Stimulated activated CD4-positive, alpha-beta T cell treated with anti-CD3 and anti-CD28 coated beads, Interleukin-1b, Interleukin-23, amount 100 ng/mL, for 1 hour (primary cell): ENCODE results near the gene CACNA2D3.

Experiments
- DNase-seq, 2 donors: peaks; one replicate each; pipeline ENCODE4 v3.0.0-alpha.2; 2020; ENCODE audit warnings: low read depth in 2 of 2

CACNA2D3 gene

GRCh38 chr3:54274607-54275006, 152.3 kb downstream of the CACNA2D3 start:
- DNase-seq, result no peak

DNA sequence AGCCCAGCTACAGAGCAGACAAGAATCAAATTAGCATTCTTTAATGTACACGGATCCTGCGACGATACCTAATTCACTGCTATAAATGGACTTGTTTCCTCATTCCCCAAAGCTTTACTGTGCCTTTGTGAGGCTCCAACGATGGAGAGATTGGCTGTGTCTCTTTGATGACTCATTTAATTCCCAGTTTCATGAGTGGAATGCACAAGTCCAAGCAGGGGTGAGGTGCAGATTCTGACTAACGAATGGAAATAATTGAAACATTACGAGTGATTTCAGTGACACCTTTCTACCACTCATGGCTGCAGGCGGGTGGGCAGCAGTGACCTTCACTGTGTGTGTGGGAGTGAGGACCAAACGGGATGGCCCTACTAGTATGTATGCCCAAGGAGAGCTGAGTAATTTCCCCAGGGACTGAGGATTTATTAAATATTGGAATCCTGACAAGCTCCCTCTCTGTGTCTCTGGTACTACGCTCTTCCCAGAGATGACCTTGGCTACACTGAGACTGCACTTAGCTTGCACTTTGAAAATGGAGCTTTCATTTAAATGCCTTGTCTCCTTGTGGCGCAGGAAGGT, 156.7 kb downstream of the CACNA2D3 start:
- DNase-seq, result no peak

DNA sequence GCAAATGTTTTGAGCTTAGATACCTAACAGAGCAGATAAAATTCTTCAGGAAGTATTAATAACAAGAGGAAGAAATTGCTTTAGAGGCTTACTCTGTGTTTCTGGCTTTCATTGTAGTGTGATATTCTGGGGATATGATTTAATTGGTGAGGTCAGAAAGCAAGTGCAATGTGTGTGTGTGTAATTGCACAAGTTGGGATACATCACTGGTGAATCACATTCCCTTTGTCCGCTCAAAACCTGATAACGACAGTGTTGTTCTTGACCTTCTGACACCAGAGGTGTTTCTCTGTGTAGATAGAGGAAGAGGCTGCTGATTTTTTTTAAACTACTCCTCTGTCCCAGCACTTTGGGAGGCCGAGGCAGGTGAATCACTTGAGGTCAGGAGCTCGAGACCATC, 161.1 kb downstream of the CACNA2D3 start:
- no peak for DNase-seq

GRCh38 chr3:54294214-54294613, 171.9 kb downstream of the CACNA2D3 start:
- no peak for DNase-seq

GRCh38 chr3:54296531-54296930, 174.2 kb downstream of the CACNA2D3 start:
- no peak for DNase-seq

GRCh38 chr3:54299169-54299935, 177.0 kb downstream of the CACNA2D3 start:
- no peak for DNase-seq

DNA sequence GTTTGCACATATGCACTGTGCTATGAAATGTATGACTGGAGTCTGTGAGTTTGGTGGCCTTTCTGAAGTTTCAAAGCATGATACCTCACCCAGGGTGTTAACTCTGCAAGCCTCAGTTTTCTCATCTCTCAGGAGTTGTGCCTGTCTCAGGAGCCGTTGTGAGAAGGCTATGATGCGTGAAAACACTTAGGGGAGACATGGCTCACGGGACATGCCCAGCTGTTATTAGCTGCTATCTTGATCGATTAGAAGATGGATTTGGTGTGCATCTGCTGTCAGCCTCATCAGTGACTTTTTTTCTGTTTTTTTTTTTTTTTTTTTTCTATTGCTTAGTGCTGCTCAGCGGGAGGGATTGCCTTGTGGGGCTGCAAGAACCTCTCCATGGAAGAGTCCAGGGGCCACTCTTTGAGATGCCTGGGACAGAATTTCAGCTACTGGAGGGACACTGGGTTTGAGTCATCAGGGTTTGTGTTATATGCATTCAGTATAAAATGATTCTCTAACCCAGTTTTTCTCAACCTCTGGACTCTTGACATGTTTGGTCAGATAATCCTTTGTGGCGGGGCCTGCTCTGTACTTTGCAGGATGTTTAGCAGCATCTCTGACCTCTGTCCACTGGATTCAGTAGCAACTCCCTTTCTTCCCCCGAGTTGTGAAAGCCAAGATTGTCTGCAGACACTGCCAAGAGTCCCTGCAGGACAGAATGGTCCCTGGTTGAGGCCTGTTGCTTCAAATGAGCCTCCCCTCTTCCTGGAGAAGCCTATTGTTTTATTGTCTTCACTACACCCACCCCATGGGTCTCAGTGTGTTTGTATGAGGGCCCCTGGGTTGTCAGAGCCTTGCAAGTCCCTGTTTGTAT, 181.4 kb downstream of the CACNA2D3 start:
- no peak for DNase-seq

- no peak for DNase-seq
Observed at GRCh38 chr3:54304877-54305276, 182.5 kb downstream of the CACNA2D3 start.

DNA sequence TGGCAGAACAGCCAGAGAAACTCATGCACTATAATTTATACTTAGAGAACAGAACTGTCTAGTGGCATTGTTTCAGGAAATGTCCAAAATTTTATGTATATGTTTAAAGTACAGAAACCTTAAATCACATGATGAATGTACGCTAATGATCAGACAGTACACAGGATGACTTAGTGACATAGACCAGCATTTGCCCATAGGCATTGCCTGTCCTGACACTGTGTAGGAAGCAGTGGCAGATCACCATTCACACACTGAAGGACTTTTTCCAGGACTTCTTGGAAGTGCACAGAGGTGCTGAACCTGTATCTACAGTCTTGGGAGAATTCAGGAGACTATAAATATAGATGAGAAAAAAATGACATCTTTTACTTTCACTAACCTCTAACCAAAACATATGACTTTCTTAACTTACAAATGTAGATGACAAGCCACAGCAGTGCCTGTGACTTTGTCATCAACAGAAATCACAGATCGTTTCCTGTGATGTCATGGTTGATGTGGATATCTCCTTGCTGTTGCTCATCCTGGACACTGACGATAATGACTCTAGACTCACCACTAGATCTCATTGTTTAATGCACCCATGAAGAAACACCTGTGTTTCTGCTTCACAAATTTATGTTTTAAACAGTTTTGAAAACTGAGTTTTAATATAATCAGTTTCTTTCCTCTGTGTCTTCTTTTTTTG, 183.2 kb downstream of the CACNA2D3 start:
- DNase-seq, result no peak

DNA sequence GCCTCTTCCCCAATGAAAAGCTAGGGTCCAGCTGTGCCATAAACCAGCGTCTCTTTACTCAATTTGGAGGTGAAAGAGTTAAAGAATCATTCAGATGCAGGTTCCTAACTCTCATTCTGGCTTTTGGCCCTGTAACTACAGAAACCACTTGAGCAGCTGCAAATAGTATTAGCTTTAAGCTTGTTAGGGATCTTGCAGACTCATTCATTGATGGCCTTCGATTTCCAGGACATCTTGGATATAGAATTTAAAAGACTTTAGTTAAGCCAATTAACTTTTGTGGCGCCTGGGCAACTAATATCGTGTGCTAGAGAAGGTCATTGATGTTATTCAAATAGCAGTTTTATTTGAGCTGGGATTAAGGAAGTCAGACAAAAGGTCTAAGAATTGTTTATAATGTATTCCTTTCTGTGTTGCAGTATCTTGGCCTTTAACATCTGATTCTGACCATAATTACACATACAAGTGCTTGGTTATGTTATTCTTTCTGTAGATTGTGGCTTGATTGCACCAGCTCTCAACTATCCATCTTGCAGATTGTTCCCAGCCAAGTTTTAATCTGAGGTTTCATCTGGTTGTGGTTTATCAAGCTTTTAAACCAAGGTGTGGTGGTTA, 185.3 kb downstream of the CACNA2D3 start:
- no peak for DNase-seq

- DNase-seq, result no peak
Observed at GRCh38 chr3:54309601-54310000, 187.2 kb downstream of the CACNA2D3 start.

- no peak for DNase-seq
Observed at GRCh38 chr3:54311211-54311747, 188.9 kb downstream of the CACNA2D3 start.

DNA sequence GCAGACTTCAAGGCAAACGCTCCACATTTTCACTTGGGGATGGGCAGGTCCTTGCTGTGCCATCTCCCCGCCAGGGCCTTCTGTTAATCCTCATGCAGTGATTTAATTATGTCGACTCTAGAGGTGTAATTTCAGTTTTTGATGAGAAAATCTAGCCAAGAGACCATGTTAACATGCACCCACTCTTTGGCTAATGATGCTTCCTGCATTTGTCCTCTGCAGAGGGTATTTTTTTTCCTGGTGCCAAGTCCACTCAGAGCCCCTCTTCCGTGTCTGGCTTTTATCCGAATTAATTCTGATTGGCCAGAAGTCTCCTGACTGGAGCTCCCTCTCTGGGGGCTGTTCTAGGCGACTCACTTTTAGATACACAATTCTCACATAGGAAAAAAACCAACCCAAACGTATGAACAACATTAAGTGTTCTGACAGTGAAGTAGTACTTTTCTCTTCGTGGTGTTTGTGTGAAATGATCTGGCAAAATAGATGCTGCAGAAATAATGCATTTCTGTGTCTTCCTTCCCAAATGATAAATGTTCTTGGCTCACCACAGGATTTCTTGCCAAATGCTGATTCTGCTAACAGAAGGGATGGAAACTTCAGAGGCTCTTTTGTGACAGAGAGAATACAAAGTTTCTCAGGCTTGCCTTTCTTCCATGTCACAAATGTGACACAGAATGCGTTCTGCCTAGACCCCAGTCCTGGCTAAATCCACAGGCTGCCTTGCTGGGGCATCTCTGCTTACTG, 190.0 kb downstream of the CACNA2D3 start:
- DNase-seq, result no peak

DNA sequence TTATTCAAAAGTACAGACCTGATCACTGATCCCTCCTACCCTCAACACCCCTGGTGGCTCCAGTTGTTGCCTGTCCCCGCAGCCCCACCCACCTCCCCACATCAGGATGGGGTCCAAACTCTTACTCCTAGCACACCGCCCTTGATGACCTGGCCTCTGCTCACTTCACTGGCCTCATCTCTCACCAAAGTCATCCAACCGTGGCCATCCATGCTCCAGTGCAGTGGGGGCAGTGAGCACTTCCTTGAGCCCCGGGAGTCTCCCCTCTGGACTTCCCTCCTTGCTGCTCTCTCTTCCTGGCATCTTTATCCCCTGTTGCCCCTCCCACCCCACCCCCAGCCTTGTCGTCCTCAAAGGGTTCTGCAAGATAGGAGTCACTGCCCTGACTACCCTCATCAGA, 191.1 kb downstream of the CACNA2D3 start:
- no peak for DNase-seq

DNA sequence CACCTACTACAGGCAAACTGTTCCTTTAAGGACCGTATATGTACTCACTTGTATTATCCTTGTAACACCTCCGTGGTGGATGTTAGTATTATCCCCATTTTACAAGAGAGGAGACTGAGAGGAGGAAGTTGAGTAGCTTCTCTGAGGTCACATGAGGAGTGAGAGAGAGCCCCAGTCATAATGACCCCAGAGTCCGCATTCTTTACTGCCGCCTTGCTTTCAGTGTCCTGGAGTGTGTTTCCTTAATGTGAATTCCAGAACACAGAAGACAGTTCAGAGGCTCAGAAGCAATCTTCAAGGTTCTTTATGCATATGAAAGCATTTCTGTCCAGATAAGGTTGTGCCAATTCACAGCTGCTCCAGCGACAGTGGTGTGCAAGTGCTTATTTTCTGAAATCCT, 199.2 kb downstream of the CACNA2D3 start:
- DNase-seq, result no peak

GRCh38 chr3:54322354-54322753, 200.0 kb downstream of the CACNA2D3 start:
- no peak for DNase-seq

GRCh38 chr3:54324103-54324502, 201.8 kb downstream of the CACNA2D3 start:
- DNase-seq, result no peak

- no peak for DNase-seq
Observed at GRCh38 chr3:54326951-54327350, 204.6 kb downstream of the CACNA2D3 start.

DNA sequence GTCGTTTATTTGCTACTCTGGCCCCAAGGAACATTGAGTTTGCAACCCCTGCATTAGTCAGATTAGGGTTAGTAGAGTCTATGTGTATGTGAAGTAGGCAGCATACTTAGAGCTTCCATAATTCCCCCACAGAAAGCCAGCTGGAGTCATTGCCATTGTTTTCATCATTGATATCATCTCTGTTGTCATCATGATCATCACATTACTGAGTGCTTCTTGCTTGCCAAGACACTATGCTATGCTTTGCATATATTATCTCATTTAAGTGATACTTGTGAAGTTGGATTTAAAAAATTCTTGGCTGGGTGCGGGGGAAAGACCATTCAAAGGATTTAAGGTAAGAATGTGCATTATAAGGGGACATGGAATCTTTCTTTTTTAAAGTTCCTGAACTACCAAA, 209.0 kb downstream of the CACNA2D3 start:
- no peak for DNase-seq

GRCh38 chr3:54337846-54338245, 215.5 kb downstream of the CACNA2D3 start:
- no peak for DNase-seq

- DNase-seq, result no peak
Observed at GRCh38 chr3:54339608-54340007, 217.3 kb downstream of the CACNA2D3 start.
